CD4-positive, alpha-beta T cell treated with Interferon alpha-2 for 1 hour (primary cell): Measurements from ENCODE around the gene DES.

ENCODE experiments used
- DNase-seq, 2 donors: peaks; one replicate each; pipeline ENCODE4 v3.0.0-alpha.2; 2020 to 2022

Gene DES

DNA sequence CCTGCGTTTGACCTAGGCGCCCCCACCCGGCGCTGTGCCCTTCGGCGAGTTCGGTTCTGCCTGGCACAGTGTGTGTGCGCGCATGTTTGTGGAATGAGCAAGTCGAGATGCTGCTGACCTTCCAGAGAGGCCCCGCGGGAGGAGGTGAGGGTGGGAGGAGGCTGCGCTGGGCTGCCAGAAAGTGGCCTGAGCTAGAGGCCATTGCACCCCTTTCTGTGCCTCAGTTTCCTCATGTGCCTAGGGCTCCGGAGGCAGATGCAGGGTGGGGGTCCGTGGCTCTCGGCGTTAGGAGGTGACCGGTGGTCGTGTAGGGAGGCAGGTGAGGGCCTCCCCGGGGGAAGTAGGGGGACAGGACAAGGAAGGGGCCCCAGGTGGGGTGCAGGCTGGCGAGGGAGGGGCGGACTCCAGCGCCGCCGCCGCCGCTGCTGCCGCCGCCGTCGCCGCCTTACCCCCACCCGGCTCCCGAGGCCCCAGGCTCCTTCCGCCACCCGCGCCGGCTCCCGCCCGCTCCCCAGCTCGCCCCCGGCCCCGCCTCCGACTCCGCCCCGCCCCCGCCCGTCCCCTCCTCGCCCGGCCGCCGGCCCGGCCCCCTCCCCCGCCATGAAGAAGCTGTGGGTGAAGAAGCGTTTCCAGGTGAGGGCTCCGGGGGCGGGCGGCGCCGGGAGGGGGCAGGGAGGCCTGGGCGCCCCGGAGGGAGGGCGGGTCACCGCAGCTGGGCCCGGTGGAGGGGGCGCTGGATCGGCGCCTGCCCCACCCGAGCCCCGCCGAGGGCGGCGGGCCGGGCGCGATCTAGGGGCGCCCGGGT, 23.5 kb downstream of the DES start:
- peak; percentile 49 to 70 for DNase-seq

DNA sequence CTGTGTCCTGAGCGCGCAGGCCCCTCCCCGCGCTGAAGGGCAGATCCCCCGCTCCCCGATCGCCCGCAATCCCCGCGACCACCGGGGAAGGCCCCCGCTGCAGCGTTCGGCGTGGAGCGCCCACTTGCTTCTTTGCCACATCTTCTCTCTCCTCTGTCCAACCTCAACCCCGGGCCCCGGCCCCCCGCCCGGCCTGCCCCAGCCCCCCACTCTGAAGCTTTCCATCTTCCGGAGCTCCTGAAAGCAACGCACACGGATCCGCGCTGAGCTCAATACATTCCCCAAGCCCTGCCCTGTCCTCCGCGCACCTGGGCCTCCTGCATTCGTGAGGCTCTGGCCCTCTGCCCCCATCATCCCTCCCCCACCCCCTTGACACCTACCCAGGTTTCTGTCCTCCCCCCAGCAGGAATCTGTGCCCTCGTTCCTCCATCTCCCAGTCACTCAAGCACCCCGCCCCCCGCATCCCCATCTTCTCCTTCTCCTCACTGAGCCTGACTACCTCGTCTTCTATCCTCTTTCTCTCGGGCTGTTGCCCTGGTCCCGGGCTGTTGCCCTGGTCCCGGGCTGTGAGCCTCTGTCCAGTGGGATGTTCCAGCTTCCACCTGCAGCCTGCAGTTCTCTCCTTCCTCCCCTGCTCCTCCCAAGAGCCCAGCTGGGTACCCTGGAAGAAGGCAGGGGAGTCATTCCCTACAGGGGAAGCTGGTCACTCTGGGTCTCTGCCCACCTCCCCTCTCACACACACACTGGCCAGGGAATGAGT, 24.3 kb downstream of the DES start:
- DNase-seq, result no peak

DNA sequence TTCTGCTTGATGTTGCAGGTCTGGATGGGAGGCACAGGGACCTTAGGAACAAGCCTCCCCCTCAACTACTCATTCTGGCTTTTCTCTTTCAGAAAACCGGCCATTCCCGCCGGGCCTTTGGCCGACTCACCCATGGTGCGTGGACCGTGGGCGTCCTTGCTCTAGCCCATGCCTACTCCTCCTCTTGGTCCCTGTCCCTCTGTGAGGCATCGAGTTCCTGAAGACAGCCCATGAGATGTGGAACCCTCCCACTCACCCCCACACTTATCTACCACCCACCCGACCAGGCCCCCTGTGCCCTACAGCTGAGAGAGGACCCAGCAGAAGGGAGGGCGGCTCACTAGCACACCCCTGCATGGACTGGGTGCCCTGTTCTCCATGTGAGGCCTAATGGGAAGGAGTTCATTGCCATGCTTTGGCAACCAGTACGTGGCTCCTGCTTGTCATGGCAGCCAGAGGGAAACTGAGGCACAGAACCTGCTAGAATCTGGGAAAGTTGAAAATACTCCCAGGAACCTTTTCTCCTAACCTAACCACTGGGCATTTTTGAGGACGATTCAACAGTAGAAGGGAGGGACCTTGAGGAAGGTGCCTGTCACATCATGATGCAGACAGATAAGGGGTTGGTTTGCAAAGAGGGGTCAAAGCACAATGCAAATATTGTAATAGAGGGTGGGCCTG, 25.0 kb downstream of the DES start:
- no peak for DNase-seq

DNA sequence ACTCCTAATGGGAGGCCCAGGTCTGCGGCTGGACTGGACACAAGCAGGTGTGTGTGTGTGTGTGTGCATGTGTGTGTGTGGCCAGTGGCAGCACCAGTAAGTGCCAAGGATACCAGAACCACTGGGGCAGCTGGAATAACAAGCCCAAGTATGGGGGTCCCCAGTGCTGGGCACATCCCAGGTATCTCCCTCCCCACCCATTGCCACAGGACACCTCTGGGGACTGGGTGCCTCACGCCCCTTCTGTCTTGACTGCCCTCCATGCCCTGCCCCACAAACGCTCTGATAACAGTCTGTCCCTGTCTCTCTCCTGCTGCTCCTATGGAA, 25.5 kb downstream of the DES start:
- no peak for DNase-seq

DNA sequence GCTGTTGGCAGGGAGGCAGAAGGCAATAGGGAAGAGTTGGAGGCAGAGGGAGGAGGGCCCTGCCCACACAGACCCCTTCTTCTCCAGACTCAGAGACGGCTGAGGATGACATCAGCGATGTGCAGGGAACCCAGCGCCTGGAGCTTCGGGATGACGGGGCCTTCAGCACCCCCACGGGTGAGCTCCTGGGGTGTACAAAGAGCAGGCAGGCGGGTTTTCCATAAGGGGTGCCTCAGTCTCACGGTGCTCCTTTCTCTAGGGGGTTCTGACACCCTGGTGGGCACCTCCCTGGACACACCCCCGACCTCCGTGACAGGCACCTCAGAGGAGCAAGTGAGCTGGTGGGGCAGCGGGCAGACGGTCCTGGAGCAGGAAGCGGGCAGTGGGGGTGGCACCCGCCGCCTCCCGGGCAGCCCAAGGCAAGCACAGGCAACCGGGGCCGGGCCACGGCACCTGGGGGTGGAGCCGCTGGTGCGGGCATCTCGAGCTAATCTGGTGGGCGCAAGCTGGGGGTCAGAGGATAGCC, 26.5 kb downstream of the DES start:
- DNase-seq, result no peak

DNA sequence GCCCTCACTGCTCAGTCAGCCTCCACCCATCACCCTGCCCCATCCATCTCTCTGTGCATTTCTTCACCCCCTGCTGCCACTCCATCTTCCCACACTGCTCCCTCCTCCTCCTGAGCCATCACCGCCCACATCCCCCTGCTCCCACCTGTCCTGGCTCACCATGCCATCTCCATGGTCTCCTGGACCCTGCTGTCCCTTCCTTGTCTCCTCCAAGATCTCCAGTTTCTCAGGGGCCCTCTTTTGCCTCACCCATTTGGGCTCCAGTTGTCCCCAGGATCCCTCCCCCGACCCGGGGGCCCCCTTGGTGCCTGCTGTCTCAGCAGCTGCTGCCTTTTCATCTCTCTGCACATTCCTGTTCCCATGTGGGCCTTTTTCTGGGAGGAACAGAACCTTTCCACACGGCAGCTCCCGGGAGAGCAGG, 27.1 kb downstream of the DES start:
- DNase-seq, result no peak

DNA sequence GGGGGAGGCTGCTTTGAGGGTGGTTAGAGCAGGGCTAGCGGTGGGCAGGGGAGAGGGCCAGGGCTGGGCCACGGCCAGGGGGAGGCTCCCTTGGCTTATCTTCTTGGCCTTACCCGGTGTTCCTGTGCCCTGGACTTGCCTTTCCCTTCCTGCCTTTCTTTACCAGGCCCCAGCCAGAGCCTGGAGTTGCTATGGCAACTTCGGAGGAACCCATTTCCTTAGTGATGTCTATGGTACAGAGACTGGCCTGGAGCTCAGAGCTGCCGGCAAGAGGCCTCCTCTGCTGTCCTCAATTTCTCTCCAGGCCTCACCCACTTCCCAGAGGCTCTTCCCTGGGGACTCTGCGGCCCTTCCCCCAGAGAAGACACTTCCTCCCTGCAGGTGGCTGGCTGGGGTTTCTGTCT, 27.9 kb downstream of the DES start:
- no peak for DNase-seq

DNA sequence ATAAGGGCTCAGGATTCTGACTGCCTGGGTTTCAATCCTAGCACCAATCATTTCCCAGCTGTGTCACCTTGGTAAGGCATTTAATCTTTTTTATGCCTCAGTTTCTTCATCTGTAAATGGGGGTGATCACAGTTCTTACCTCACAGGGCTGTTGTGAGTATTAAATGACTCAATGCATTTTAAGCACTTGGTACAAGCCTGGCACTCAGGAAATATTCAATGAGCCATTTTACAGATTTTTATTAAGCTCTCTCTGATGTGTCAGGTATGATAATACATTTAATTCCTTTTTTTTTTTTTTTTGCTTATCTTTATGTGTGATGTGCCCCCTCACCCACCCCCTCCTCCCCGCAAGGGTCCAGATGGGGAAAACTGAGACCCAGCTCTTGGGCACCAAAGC, 28.5 kb downstream of the DES start:
- no peak for DNase-seq

DNA sequence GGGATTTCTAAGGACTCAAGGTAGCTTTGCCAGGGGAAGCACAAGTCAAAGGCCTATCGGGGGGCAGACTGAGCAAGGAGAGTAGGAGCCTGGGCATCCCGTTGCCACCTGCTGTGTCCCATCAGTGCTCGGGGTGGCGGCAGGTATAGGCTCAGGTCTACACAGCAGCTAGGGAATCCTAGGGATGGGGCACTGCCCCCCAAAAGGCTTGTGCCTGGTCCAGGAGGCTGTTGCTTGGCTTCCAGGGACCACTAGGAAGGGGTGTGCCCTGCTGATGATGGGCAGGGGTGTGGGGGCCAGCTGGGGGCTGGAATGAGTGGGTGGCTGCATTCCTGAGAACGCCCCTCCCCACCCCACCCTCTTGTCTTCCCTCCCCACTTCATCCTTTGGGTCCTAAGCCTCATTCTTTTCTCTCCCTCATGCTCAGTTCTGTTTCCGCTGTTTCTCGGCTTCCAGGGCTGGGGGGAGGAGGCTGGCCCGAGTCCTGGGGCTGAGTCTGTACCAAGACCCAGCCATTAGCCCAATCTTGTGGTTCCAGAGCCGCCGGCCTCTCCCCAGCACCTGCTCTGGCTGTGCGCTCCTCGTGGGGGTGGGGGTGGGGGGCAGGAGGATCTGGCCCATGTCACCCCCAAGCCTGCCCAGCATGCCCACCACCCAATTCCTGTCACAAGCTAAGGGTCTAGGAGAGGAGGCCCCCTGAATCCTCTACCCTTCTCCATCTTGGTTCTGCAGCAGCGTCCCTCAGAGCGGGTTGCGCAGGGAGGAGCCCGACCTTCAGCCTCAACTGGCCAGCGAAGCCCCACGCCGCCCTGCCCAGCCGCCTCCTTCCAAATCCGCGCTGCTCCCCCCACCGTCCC, 29.3 kb downstream of the DES start:
- no peak for DNase-seq

DNA sequence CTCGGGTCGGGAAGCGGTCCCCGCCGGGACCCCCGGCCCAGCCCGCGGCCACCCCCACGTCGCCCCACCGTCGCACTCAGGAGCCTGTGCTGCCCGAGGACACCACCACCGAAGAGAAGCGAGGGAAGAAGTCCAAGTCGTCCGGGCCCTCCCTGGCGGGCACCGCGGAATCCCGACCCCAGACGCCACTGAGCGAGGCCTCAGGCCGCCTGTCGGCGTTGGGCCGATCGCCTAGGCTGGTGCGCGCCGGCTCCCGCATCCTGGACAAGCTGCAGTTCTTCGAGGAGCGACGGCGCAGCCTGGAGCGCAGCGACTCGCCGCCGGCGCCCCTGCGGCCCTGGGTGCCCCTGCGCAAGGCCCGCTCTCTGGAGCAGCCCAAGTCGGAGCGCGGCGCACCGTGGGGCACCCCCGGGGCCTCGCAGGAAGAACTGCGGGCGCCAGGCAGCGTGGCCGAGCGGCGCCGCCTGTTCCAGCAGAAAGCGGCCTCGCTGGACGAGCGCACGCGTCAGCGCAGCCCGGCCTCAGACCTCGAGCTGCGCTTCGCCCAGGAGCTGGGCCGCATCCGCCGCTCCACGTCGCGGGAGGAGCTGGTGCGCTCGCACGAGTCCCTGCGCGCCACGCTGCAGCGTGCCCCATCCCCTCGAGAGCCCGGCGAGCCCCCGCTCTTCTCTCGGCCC, 30.1 kb downstream of the DES start:
- no peak for DNase-seq

DNA sequence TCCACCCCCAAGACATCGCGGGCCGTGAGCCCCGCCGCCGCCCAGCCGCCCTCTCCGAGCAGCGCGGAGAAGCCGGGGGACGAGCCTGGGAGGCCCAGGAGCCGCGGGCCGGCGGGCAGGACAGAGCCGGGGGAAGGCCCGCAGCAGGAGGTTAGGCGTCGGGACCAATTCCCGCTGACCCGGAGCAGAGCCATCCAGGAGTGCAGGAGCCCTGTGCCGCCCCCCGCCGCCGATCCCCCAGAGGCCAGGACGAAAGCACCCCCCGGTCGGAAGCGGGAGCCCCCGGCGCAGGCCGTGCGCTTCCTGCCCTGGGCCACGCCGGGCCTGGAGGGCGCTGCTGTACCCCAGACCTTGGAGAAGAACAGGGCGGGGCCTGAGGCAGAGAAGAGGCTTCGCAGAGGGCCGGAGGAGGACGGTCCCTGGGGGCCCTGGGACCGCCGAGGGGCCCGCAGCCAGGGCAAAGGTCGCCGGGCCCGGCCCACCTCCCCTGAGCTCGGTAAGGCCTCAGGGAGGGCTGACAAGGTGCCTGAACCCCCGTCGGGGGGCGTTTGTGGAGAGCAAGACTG, 30.7 kb downstream of the DES start:
- no peak for DNase-seq

DNA sequence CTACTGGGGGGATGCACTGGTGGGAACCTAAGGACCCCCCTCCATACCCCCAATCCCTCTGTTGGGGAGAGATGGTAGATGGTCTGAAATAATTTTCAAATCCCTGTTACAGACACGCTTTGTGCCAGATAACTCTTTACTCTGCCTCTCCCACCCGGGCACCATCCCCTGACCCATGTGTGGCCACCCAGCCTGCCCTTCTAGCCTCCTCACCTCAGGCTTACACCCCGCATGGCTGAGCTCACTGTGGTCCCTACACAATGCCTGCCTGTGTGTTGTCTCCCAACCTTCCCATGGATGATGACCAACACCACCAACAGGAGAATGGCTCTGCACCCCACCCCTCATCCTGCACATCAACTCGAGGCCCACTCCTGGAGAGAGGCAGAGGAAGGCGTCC, 31.4 kb downstream of the DES start:
- no peak for DNase-seq

DNA sequence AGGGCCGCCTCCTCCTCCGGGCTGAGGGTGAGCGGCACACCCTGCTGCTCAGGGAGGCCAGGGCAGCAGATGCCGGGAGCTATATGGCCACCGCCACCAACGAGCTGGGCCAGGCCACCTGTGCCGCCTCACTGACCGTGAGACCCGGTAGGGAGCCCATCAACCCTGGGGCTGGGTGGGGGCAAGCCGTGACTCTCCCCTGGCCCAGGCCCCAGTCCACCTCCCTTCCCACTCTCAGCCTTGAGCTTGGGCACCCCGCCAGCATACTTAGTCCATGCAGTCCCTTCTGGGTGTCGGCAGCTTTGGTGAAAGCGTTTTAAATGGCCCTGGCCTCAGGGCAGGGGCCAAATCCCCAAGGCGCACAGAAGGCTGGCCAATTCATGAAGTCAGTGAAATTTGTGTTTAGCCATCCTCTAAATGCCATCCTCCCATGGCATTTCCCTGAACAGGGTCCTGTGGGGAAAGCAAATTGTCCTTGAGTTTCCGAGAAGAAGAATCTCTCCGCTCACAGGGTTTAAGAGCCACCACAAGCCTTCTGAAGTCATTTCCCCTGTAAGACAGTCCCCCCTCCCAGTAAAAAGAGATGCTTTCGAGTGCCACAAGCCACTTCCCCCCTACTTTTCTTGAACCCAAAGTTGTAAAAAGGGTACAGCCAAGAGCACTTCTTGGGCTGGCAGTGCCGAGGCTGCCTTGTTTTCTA, 33.6 kb downstream of the DES start:
- DNase-seq, result no peak

DNA sequence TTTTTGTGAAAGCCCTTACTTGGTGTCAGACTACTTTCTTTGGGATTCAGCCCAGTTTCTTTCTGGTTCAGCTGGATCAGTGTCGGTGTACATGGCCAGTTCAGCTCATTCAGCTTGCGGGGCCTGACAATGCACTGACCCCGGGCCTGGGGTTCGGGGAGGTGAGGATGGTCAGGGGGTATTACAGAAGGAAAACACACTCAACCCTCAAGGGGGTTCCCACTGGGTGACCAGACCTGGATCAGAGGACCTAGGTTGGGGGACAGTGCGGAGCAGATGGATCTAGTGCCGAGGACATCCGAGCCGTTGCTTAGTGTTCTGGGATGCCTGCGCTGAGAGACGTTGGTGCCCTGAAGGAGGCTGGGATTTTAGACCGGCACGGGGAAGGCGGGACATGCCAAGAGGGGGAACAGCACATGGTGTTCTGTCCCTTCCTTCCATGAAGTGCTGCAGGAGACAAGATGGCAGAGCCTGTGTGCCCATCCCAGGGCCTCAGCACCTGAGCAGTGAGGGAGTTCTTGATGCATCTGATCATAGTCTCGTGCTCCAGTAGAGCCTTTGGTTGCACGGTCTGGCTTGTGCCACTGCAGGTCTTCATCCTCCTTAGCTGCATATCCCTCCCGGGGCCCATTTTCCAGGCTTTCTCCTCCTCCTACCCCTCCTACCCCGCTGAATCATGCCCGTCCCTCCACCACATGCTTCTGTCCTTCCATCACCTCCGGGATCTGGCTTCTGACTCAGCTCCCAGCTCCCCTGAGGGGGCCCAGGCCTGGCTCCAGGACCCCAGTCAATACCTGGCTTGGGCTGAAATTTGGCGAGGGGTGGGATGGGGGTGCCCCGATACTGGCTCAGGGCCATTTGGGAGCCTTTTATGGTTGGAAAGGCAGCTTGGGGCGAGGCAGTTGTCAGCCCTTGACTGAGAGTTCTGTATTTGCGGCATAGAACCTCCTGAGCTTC, 34.5 kb downstream of the DES start:
- no peak for DNase-seq

DNA sequence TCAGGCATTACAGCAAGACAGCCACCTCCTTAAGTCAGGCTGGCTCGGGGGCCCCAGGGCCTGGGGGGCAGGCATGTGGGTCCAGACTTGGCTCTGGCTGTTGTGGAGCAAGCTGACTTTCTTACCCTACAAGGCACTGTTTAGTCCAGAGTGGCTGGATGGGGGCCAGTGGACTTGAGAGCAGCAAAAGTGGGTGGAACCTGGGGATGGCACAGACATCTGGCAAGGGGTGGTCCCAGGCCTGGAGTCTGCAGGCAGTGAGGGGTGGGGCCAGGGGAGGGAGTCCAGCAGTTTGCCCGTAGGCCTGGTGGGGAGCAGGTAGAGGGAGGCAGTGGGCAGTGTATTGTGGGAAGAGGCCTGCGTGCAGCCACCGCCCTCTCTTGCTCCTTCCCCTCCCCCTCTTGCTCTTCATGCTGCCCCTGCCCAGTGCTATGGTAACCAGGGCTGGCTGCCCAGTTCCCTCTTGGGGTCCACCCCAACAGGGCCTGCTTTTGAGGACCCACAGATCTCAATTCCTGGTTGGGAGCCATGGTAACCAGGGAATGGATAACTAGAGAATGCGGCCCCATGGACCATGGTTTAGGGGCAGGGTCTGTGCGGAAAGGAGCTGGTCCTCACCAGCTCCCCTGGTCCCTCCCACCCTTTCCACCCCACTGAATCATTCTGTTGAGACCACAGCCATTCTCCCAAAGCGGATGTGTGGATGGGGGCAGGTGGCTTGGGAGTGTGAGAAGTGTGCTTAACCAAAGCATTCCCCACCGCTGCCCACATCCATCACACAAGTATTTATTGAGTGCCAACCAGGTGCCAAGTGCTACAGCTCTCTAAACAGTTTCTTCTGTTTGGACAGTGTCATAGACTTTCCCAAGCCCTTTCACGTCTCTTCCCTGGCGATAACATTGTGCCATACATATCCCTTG, 35.8 kb downstream of the DES start:
- DNase-seq, result no peak

DNA sequence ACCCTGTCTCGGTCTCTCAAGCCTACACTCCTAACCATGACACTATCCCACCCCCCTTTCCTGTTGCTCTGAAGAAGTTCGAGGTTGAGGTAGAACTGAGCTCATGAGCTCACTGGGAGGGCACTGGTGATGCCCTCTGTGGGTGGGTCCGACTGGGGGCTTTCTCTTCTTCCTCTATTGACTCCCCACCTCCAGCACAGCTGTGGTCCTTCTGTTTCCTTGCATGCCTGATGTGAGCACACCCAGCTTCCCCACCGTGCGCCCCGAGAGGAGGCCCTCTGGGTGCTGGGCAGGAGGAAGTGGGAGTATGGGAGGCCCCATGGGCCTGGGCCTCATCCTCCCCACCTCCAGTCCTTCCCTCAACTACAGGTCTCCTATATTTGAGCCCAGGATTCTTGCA, 37.4 kb downstream of the DES start:
- no peak for DNase-seq

DNA sequence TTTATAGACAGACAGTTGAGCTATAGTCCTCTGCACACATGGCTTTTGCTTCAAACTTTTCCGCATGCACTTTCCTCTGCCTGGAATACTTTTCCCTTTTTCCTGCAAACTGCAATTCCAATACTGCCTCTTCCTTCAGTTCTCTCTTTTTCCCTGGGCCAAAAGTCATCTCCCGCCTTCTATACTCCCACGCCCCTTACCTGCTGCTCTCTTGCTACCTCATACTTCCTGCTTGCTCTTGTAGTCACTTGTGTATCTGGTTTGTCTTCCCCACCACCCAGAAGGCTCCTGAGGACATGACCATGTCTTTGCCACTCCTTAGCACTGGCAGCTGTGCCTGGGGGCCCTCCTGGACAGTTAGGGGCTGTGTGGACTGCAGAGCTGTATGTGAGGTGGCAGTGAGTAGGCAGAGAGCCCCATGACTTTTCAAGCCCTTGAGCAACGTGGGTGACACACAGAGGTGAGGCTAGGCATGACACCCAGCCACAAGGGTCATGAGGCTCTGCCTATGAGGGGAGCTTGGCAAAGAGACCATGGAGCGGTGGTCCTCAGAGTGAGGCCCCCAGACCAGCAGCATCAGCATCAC, 39.7 kb downstream of the DES start:
- no peak for DNase-seq

DNA sequence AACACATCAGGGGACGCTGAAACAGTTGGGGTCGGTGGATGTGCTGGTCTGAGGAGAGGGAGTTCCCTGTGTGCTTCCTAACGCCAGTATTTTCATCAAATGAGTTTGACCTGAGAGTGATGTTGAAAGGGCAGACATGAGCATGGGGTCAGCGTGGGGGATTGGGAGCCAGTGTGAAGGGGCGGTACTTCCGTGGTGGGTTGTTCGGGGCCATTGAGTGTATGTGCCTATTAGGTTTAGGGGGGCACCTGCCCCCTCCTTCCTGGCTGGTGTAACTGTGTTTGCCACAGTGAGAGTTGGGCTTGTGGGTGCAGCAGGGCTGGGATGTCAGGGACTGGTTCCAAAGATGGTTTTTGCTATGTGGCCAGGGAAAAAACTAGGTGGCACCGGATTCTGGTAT, 40.8 kb downstream of the DES start:
- no peak for DNase-seq
